ENCODE measurements around the gene CRABP2.

CRABP2 gene

GRCh38 chr1:156745881-156746280 lies 40.5 kb upstream of the CRABP2 start:
- peak overlapping the region; percentile 63 for H3K4me3 ChIP-seq (ENCODE audit: low read depth, low read length)
- TF ChIP-seq CTCF (IDR thresholded peaks at IDR 0.05; ENCODE audit: low read depth, low read length) = no peak

GRCh38 chr1:156744786-156745419 lies 39.5 kb upstream of the CRABP2 start:
- TF ChIP-seq CTCF (IDR thresholded peaks at IDR 0.05; ENCODE audit: low read depth, low read length) = no peak
- H3K4me3 ChIP-seq (ENCODE audit: low read depth, low read length) = no peak overlapping the region

GRCh38 chr1:156744344-156744743 lies 39.0 kb upstream of the CRABP2 start:
- H3K4me3 ChIP-seq (ENCODE audit: low read depth, low read length) = no peak overlapping the region
- no peak for TF ChIP-seq CTCF (IDR thresholded peaks at IDR 0.05; ENCODE audit: low read depth, low read length)

- no peak overlapping the region for H3K4me3 ChIP-seq (ENCODE audit: low read depth, low read length)
- no peak for TF ChIP-seq CTCF (IDR thresholded peaks at IDR 0.05; ENCODE audit: low read depth, low read length)
Measured at GRCh38 chr1:156743367-156744302, 38.3 kb upstream of the CRABP2 start.

- no peak for TF ChIP-seq CTCF (IDR thresholded peaks at IDR 0.05; ENCODE audit: low read depth, low read length)
- H3K4me3 ChIP-seq (ENCODE audit: low read depth, low read length) = no peak overlapping the region
Measured at GRCh38 chr1:156742801-156743200, 37.4 kb upstream of the CRABP2 start.

- no peak overlapping the region for H3K4me3 ChIP-seq (ENCODE audit: low read depth, low read length)
- TF ChIP-seq CTCF (IDR thresholded peaks at IDR 0.05; ENCODE audit: low read depth, low read length) = no peak
Measured at GRCh38 chr1:156742017-156742416, 36.6 kb upstream of the CRABP2 start.

- H3K4me3 ChIP-seq (ENCODE audit: low read depth, low read length) = peak overlapping the region; percentile 13
- no peak for TF ChIP-seq CTCF (IDR thresholded peaks at IDR 0.05; ENCODE audit: low read depth, low read length)
Measured at GRCh38 chr1:156741481-156741983, 36.1 kb upstream of the CRABP2 start.

Data from WI38 (cell line).